Stimulated activated CD8-positive, alpha-beta memory T cell treated with anti-CD3 and anti-CD28 coated beads, Interleukin-12 subunit alpha, Interleukin-12 subunit beta, amount 100 ng/mL, for 4 hours (primary cell): ENCODE measurements around the gene CHMP3.
A peak's percentile ranks its signal among the peaks of the same experiment; 100 is the strongest.
"Not testable (repeated sequence)": the region's sequence is repeated elsewhere in the genome, so short reads cannot be mapped to it uniquely, and the experiment has no call there.

Source experiments
- DNase-seq: peaks from one replicate; pipeline ENCODE4 v3.0.0-alpha.2; 2020; ENCODE audit warnings: low read depth

The CHMP3 gene

GRCh38 chr2:86562922-86563649 lies at the start of gene CHMP3:
Gene CHMP3 (minus strand): TSS chr2:86563443. CDS start chr2:86563348, 95 bp downstream.
- peak; percentile 94 for DNase-seq

DNA sequence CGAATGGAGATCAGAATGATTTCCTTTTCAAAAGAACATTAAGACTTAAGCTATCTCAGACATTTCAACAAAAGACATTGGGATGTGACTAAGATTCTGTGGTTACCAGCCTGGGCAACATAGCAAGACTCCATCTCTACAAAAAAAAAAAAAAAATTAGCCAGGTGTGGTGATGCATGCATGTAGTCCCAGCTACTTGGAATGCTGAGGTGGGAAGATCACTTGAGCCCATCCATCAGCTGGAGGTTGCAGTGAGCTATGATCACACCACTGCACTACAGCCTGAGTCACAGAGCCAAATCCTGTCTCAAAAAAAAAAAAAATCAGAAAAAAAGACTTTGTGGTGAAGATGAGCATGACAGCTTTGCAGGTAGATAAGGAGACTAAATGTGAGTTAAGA lies 47.6 kb upstream of the CHMP3 start:
- DNase-seq: no peak

DNA sequence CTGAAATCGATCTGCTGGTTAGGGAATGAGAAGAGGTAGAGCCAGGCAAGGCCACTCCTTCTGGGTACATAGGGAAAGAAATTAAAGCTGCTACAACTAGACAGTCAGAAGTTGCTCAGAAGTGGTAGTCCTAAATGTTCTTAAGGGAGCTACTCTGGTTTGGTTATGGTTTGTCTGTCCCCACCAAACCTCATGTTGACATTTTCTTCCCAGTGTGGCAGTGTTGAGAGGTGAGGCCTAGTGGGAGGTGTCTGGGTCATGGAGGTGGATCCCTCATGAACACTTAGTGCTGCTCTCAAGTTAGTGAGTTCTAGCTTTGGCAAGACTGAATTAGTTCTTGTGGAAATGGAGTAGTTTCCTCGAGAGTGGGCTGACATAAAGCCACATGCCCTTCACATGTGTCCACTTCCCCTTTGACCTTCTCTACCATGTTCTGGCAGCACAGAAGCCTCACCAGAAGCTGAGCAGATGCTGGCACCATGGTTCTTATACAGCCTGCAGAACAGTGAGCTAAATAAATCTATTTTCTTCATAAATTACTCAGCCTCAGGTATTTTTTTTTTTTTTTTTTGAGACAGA lies 45.7 kb upstream of the CHMP3 start:
- DNase-seq: no peak

GRCh38 chr2:86603905-86604304 lies 40.7 kb upstream of the CHMP3 start:
- DNase-seq: no peak

DNA sequence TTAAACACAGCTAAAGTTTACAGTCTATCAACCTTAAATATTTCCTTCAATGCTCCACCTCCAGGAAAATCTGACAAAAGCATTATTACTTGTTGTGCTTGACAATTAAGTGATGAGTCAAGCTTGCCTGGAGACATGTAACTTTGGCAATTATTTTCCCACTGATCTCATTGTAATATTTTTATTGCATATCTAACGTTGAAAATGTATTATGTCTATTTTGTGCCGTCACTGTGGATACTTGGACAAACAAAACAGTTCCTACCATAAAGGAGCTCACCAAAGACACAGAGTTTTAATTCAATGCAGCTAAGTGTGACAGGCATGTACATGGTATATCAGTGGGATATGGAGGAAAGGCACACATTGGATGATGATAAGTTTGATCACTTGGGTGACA lies 35.7 kb upstream of the CHMP3 start:
- DNase-seq: no peak

- DNase-seq: no peak
These were observed 32.9 kb upstream of the CHMP3 start for GRCh38 chr2:86596118-86596517.

GRCh38 chr2:86593266-86593665 lies 30.0 kb upstream of the CHMP3 start:
- DNase-seq: no peak

DNA sequence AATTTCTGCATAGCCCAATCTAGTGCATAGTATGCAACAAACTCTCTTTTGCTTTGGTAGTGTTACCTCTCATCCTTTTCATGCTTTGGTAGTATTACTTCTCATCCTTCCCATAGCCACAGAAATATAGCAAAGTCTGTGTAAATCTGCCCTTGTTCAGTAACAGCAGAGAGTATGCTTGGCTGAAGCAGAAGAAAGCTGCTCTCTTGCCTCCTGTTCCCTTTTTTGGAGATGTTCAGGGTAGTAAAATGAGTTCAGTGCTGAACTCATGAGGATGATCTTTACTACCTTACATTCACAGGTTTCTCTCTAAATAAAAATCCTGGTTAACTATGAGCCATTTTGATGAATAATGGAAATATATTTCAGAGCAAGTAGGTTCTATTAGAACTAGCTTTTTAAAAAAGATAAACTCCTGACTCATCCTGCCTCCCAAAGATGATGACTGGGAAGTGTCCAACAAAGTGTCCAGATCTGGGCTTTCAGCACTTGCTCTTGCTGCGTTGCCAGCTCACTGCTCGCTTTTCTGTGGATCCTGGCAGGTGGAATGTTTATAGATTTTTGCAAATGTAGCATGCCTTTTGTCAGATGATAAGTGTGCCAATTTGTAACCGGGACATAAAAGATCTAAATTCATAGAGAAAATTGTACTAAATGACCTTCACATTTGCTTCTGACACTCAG lies 29.4 kb upstream of the CHMP3 start:
- no peak for DNase-seq

DNA sequence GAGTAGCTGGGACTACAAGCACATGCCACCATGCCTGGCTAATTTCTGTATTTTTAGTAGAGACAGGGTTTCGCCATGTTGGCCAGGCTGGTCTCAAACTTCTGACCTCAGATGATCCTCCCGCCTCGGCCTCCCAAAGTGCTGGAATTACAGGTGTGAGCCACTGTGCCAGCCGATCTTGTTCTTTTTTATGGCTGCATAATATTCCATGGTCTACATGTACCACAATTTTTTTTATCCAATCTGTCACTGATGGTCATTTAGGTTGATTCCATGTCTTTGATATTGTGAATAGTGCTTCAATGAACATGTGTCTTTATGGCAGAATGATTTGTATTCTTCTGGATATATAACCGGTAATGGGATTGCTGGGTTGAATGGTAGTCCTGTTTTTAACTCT lies 26.5 kb upstream of the CHMP3 start:
- DNase-seq: not testable (repeated sequence)

- no peak for DNase-seq
These were observed 21.1 kb upstream of the CHMP3 start for GRCh38 chr2:86584151-86584913.

DNA sequence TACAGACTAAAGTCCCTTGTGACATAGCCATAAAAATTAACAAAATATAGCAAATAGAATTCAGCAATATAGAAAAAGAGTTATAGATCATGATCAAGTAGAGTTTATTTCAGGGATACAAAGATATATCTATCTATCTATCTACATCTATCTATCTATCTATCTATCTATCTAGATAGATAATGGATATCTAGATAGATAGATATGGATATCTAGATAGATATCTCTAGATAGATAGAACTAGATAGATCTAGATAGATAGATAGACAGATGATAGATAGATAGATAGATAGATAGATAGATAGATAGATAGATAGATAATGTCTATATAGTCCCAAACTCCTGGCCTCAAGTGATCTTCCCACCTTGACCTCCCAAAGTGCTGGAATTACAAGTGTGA lies 17.3 kb upstream of the CHMP3 start:
- DNase-seq: no peak

GRCh38 chr2:86577817-86578456 lies 14.7 kb upstream of the CHMP3 start:
- DNase-seq: no peak

DNA sequence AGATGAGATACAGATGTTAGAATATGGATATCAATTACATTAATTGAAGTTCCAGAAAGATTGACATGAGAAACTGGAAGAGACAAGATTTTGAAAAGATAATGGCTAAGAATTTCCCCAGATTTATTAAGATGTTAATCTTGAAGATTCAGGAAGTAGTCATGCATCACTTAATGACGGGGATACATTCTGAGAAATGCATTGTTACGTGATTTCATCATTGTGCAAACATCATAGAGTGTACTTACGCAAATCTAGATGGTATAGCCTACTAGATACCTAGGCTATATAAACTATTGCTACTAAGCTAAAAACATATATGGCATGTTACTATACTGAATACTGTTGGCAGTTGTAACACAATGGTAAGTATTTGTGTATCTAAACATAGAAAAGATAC lies 6.8 kb upstream of the CHMP3 start:
- no peak for DNase-seq

DNA sequence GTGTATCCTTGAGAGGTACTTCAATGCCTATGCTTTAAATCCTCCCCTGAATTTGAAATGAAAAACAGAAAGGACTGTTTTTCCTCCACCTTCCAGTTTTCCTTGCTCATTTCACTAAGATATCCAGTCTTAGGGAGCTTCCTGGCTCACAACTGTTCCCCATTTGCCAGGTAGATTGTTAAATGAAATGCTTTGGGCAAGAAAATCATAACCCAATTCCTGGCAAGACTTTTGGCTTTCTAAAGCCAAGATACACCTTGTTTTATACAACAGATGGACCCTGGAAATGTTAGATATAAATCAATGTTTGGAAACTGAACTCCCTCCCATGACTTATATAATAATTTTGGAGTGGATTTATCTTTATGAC lies 3.6 kb upstream of the CHMP3 start:
- DNase-seq: no peak

- DNase-seq: no peak
These were observed 3.0 kb upstream of the CHMP3 start for GRCh38 chr2:86566158-86566820.

DNA sequence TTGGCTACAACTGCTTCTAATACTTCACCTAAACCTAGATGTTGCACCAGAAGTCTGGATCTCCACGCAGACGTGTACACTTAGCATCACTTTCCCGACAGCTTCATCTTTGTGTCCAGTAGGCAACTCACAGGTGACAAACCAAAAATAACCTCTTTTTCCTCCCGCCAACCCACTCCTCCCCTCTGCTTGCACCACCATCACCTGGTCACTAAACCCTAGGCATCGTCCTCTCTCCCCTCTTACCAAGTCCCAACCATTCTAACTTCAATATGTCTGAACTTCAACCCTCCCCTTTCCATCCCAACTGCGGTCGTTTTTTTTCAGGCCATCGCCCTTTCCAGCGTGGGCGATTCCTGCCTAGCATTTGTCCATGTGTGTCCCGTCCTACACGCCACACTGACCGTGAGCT lies 413 bp upstream of the CHMP3 start:
- DNase-seq: no peak

DNA sequence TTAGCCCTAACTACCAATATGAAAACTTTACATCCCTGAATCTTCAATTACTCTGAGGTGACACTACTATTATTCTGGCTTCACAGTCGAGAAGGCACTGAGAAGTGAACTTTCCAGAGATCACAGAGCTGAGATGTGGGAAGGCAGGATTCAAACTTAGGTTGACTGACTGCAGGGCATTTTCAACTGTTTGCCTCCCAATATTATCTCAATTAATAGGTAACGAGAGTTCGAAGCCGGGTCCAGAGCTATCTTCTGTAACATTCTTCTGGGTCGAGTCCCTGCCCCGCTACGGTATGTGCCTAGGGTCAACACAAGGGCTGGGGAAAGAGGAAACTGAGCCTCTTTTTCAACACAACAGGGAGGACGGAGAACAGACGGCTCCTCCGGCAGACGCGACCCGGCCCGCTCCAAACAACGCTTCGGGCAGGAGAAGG lies 740 bp downstream of the CHMP3 start:
- DNase-seq: no peak

DNA sequence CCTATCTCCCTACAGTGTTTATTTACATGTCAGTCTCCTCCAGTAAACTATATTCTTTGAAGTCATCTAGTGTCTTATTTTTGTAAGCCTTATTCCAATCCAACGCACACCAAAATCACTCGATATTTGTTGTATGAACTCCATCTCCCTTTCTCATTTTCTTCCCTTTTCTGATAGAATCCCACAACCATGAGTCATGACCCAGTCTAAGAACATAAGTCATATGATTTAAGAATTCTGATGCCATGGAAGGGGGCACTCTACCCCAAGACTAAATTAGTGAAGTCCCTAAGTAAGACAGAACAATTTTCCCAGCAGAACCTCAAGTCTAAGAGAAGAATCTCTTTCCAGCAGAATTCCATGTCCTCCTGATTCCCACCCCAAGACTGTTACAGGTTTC lies 5.4 kb downstream of the CHMP3 start:
- DNase-seq: no peak

DNA sequence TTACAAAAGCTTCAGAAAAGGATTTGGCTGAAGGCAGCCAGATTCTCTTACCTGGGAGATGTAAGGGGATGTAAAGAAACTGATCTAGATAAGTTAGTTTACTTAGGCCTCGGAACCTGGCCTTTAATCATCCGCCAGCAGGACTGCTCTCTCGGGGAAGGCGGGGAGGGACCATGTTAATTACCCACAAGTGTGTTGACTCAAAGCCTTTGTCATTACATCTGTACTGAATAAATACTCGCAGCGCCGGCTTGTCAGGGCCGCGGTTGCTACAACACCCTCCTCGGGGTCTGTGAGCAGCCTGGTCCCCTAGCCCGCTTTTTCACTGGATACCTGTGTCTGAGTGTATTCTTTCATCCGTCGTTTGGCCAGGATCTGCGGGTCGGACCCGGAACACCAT lies 6.7 kb downstream of the CHMP3 start:
- no peak for DNase-seq

- no peak for DNase-seq
These were observed 10.4 kb downstream of the CHMP3 start for GRCh38 chr2:86552889-86553288.

DNA sequence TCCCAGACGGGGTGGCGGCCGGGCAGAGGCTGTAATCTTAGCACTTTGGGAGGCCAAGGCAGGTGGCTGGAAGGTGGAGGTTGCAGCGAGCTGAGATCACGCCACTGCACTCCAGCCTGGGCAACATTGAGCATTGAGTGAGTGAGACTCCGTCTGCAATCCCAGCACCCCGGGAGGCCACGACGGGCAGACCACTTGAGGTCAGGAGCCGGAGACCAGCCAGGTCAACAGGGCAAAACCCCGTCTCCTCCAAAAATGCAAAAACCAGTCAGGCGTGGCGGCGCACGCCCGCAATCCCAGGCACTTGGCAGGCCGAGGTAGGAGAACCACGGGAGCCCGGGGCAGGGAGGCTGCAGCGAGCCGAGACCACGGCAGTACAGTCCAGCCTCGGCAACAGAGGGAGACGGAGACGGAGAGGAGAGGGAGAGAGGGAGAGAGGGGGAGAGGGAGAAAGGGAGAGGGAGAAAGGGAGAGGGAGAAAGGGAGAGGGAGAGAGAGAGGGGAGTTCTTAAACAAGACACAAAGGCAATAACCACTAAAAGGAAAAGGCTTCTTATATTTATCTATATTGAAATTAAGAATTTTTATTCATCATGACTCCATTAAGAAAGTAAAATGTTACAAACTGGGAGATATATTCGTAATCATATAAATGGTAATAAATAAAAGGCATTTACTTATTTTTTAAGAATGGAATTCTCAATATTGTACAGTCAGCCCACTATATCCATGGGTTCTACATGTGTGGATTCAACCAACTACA lies 13.1 kb downstream of the CHMP3 start:
- DNase-seq: not testable (repeated sequence)
